Activated naive CD8-positive, alpha-beta T cell treated with anti-CD3 and anti-CD28 coated beads, Interleukin-2, amount 50 U/mL, for 24 hours (primary cell): Measurements from ENCODE around the gene PSMB2.

Experiments
- ATAC-seq: fragments of 150-1000 bp; cut with Tn5 transposase; one replicate; pipeline ENCODE4 v1.10.0; 2021
- DNase-seq: peaks from one replicate; pipeline ENCODE4 v3.0.0; 2021
- H3K27ac Mint-ChIP-seq: one replicate; pipeline ENCODE4 v1.8.0; 2021; ENCODE audit warnings: mild to moderate bottlenecking, mixed read lengths
- H3K27me3 Mint-ChIP-seq: one replicate; pipeline ENCODE4 v1.8.0; 2021; ENCODE audit warnings: mixed read lengths
- H3K36me3 Mint-ChIP-seq: one replicate; pipeline ENCODE4 v1.8.0; 2021; ENCODE audit warnings: low read depth, mixed read lengths
- H3K4me1 Mint-ChIP-seq: one replicate; pipeline ENCODE4 v1.8.0; 2021; ENCODE audit warnings: mixed read lengths
- H3K4me3 Mint-ChIP-seq: one replicate; pipeline ENCODE4 v1.8.0; 2021; ENCODE audit warnings: mild to moderate bottlenecking, moderate library complexity, mixed read lengths
- H3K9me3 Mint-ChIP-seq: one replicate; pipeline ENCODE4 v1.8.0; 2021; ENCODE audit warnings: mixed read lengths

Gene PSMB2

GRCh38 chr1:35564037-35564883 lies 77.1 kb downstream of the PSMB2 start:
- no peaks in the 10 kb centered on the region for H3K27me3 Mint-ChIP-seq
- peaks cover 15% of the 10 kb centered on the region for H3K4me1 Mint-ChIP-seq
- DNase-seq (peak; percentile 86), ATAC-seq (peak; percentile 75)
- no peaks in the 10 kb centered on the region for H3K9me3 Mint-ChIP-seq
- H3K4me3 Mint-ChIP-seq, result no peak overlapping the region
- H3K36me3 Mint-ChIP-seq, result peaks cover 8% of the 10 kb centered on the region
- H3K27ac Mint-ChIP-seq, result no peak overlapping the region

- Mint-ChIP-seq H3K4me3 (no peak overlapping the region), H3K4me1 (peaks cover 23% of the 10 kb centered on the region), H3K9me3 (no peaks in the 10 kb centered on the region), H3K36me3 (peaks cover 9% of the 10 kb centered on the region), H3K27ac (no peak overlapping the region), H3K27me3 (no peaks in the 10 kb centered on the region)
- DNase-seq (no peak), ATAC-seq (no peak)
Observed at GRCh38 chr1:35563166-35563565, 78.2 kb downstream of the PSMB2 start.

DNA sequence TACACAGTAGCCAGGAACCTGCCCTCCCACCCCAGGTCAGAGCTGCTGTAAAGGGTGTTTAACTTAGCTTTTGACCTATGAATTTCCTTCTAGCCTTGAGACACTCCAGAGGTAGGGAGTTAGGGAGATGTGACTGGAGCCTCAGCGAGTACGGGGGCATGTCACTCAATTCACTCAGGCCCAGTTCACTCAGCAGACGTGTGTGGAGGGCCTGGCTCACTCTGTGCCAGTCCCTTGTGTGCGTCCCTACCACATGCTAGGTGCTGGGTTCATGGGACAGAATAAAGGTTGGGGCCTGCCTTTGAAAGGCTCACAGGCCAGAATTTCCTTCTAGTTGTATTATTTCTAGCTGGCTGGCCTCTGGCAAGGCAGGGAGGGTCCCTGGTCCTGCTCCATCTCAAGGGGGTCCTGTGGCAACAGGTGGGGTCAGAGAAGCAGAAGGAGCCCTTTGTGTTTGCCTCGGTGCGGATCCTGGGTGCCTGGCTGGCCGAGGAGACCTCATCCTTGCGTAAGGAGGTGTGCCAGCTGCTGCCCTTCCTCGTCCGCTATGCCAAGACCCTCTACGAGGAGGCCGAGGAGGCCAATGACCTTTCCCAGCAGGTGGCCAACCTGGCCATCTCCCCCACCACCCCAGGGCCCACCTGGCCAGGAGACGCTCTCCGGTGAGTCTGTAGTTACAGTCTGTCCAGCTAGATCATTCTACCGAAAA lies 79.2 kb downstream of the PSMB2 start:
- H3K27me3 Mint-ChIP-seq, result no peaks in the 10 kb centered on the region
- no peak overlapping the region for H3K4me3 Mint-ChIP-seq
- H3K9me3 Mint-ChIP-seq, result no peaks in the 10 kb centered on the region
- no peak overlapping the region for H3K27ac Mint-ChIP-seq
- ATAC-seq, result no peak
- H3K4me1 Mint-ChIP-seq, result peaks cover 26% of the 10 kb centered on the region
- H3K36me3 Mint-ChIP-seq, result peaks cover 9% of the 10 kb centered on the region
- no peak for DNase-seq

- H3K9me3 Mint-ChIP-seq, result no peaks in the 10 kb centered on the region
- no peak for DNase-seq
- ATAC-seq, result no peak
- H3K4me1 Mint-ChIP-seq, result peaks cover 29% of the 10 kb centered on the region
- H3K4me3 Mint-ChIP-seq, result no peak overlapping the region
- H3K27me3 Mint-ChIP-seq, result no peaks in the 10 kb centered on the region
- peaks cover 5% of the 10 kb centered on the region for H3K36me3 Mint-ChIP-seq
- no peak overlapping the region for H3K27ac Mint-ChIP-seq
Observed at GRCh38 chr1:35561297-35561971, 79.9 kb downstream of the PSMB2 start.

GRCh38 chr1:35560256-35561225 lies 80.8 kb downstream of the PSMB2 start:
- no peaks in the 10 kb centered on the region for H3K9me3 Mint-ChIP-seq
- H3K27ac Mint-ChIP-seq, result no peak overlapping the region
- H3K36me3 Mint-ChIP-seq, result peaks cover 5% of the 10 kb centered on the region
- peaks cover 38% of the 10 kb centered on the region for H3K4me1 Mint-ChIP-seq
- ATAC-seq, result no peak
- no peak for DNase-seq
- no peak overlapping the region for H3K4me3 Mint-ChIP-seq
- H3K27me3 Mint-ChIP-seq, result no peaks in the 10 kb centered on the region

DNA sequence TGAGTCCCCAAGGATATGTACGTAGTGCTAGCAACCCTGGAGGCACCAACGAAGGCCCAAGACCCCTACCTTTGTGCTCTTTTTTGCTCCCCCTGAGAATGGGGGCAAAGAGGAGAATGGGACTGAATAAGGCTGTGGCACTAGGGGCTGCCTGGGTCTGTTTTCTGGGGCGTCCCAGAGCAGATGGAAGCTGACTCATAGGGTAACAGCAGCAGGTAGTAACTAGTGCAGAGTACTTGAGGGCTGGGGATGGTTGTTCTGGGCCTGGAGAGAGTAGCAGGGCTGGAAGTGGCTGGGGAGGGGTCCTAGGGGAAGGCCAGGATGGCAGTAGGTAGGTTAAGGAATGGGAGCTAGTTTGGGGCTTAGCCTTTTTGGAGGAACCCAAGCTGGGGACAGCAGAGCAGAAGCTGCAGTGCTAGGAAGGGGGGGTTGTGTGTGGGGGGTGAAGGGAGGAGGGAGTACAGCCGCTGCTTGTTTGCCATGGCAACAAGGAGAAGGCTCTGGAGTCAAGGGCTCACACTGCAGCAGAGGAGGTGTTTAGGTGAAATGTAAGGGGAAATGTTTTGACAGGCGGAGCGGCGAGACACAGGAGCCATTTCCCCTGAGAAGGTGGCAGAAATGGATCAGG lies 81.9 kb downstream of the PSMB2 start:
- no peak for DNase-seq
- Mint-ChIP-seq H3K27ac (peak overlapping the region; percentile 25), H3K27me3 (no peaks in the 10 kb centered on the region), H3K9me3 (no peaks in the 10 kb centered on the region), H3K4me1 (peaks cover 48% of the 10 kb centered on the region), H3K4me3 (peak overlapping the region; percentile 24), H3K36me3 (peaks cover 5% of the 10 kb centered on the region)
- ATAC-seq, result no peak

GRCh38 chr1:35558374-35559316 lies 82.7 kb downstream of the PSMB2 start:
- ATAC-seq, result no peak
- peak overlapping the region; percentile 94 for H3K4me3 Mint-ChIP-seq

DNA sequence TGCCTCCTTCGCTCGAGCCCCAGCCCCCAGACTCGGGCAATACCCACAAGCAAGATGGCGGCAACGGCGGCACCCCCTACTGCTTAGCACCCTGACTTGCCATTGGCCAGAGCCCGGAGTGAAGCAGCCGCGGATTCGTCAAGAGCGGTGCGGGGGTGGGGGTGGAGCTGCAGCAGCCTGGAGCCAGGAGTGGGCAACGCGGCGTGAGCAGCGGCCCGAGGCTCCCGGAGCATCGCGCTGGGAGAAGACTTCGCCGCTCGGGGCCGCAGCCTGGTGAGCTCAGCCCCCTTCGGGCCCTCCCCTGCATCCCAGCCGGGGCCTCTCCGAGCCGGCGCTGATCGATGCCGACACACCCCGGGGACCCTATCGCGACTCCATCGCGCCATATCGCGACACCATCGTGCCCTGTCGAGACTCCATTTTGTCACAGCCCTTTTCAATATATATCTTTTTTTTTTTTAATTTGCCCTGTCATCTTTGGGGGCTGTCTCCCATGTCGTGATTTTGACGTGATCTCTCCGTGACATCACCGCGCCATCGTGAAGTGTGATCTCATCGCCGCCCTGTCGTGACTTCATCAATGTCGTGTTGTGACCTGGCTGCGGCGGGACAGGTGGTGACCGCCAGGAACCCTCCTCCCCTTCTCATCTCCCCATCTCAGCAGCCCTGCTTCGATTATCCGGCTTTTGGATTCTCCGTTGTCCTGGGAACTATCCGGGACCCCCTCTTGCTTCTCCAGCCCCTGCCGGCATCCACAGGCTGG lies 83.5 kb downstream of the PSMB2 start, which contains the start of gene NCDN:
Gene NCDN, plus strand, starts transcription at position 189 of the 763 bp plus-strand sequence. Its CDS starts 392 bp downstream, at position 581.
- Mint-ChIP-seq H3K36me3 (peaks cover 12% of the 10 kb centered on the region), H3K4me1 (peaks cover 53% of the 10 kb centered on the region), H3K27me3 (no peaks in the 10 kb centered on the region), H3K9me3 (no peaks in the 10 kb centered on the region), H3K4me3 (peak within 1 kb of the TSS; percentile 94), H3K27ac (peak within 1 kb of the TSS; percentile 95)
- ATAC-seq (peak; percentile 91), DNase-seq (peak; percentile 95)

More at GRCh38 chr1:35558374-35559316, 82.7 kb downstream of the PSMB2 start:
- Mint-ChIP-seq H3K4me1 (peaks cover 50% of the 10 kb centered on the region), H3K27me3 (no peaks in the 10 kb centered on the region), H3K27ac (peak overlapping the region; percentile 95), H3K36me3 (peaks cover 6% of the 10 kb centered on the region), H3K9me3 (no peaks in the 10 kb centered on the region)
- DNase-seq, result no peak

DNA sequence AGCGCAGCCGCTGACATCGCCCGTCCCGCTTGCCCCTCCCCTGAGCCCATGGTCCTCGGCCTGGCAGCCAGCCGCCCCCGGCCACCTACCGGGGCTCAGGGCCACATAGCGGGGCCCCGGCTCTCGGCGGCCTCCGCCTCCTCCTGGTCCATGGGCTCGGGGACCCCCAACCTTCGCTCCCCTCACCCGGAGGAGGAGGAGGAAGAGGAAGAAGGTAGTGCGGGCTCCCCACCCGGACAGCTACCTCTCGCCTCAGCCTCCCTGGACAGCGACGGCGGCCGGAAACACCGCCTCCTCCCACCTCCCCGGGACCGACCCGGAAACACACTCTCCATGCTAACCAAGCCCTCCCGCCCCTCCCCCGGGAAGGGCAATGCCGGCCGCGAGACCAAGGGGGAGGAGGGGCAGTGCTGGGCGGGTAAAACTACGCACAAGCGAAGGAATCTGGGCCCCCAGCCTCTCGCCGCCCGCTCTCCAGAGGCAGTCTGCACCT lies 84.2 kb downstream of the PSMB2 start, which contains the start of gene KIAA0319L:
Gene KIAA0319L, minus strand, starts transcription at position 286 of the 493 bp plus-strand sequence. CDS start 2,912 bp downstream, outside the sequence.
- H3K27ac Mint-ChIP-seq, result peak within 1 kb of the TSS; percentile 95
- peak within 1 kb of the TSS; percentile 94 for H3K4me3 Mint-ChIP-seq
- H3K36me3 Mint-ChIP-seq, result peaks cover 17% of the 10 kb centered on the region
- DNase-seq (peak; percentile 81), ATAC-seq (peak; percentile 77)
- H3K27me3 Mint-ChIP-seq, result no peaks in the 10 kb centered on the region
- peaks cover 53% of the 10 kb centered on the region for H3K4me1 Mint-ChIP-seq
- H3K9me3 Mint-ChIP-seq, result no peaks in the 10 kb centered on the region

GRCh38 chr1:35556484-35557117 lies 84.7 kb downstream of the PSMB2 start:
- Mint-ChIP-seq H3K9me3 (no peaks in the 10 kb centered on the region), H3K27ac (peak overlapping the region; percentile 73), H3K27me3 (no peaks in the 10 kb centered on the region), H3K36me3 (peaks cover 20% of the 10 kb centered on the region), H3K4me1 (peaks cover 49% of the 10 kb centered on the region), H3K4me3 (peak overlapping the region; percentile 94)
- DNase-seq (no peak), ATAC-seq (no peak)

DNA sequence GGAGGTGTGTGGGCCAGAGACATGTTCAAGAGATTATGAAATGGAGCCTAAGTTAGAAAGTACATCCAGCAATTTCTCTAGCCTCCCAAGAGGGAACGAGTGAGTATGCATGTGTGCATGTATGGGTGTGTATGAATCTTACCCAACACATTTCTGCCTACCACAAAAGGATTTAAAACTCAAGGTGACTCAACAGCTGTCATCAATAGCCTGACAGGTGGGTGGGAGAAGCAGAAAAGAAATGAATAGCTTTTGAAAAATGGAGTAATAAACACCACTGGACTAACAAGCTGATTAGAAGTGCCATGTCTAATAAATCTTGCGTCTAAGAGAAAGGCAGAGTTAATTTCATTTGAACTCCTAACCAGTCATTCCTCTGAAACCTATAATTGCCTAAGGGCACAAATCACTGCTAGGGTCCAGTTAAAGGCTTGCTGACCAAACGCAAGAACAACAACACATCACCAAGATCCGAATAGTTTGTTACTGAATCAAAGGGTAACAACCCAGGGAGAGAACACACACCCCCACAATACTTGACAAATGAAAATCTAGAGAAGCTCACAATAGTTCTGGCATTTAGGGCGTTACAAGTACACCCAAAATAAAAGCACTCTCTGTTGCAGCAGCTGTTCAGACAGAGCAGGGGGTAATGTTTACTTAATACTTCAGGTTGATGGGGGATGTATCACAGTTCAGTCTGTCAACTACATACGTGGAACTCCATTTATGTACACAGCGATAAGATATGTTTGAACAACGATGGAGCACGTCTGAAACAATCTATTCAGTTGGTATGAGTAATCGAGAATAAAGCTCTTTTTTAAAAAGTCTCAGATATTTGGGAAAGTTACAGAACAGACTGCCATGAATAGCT lies 85.5 kb downstream of the PSMB2 start:
- Mint-ChIP-seq H3K4me3 (peak overlapping the region; percentile 94), H3K4me1 (peaks cover 43% of the 10 kb centered on the region), H3K27ac (peak overlapping the region; percentile 73), H3K36me3 (peaks cover 19% of the 10 kb centered on the region), H3K9me3 (no peaks in the 10 kb centered on the region), H3K27me3 (no peaks in the 10 kb centered on the region)
- ATAC-seq (peak; percentile 16), DNase-seq (no peak)
